ENCODE data around the gene VIL1. TPM values are rescaled to one million over a fixed set of nuclear protein-coding genes. Genes with fewer than 3 reads are reported as not detected.
A peak's percentile ranks its signal among the peaks of the same experiment; 100 is the strongest.

Gene VIL1
- total and polyA plus RNA-seq, 2 of the 4 experiments (the other 2 are of a cell fraction): not detected

DNA sequence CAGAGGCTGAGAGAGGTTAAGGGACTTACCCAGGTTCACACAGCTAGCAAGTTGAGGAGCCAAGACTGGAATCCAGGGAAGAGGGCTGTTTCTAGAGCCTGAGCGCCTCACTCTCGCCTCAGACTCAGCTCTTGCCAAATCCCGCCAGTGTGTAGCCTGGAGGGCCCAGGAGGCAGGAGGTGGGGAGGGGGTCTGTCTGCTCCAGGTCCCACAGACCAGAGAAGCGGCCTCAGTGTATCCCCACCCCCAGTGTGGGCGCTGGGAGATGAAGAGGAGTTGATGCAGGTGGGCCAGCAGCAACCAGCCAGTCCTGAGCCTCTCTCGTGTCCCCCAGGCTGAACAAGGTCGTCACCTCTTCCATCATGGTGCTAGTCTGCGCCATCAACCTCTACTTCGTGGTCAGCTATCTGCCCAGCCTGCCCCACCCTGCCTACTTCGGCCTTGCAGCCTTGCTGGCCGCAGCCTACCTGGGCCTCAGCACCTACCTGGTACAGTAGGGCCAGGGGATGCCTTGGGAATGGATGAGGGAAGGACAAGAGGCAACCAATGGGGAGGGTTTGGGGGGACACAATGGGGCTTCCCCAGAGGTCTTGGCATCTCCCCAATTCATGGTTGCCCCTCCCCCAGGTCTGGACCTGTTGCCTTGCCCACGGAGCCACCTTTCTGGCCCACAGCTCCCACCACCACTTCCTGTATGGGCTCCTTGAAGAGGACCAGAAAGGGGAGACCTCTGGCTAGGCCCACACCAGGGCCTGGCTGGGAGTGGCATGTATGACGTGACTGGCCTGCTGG is 24.4 kb upstream of the VIL1 start (continued):
- no peak for TF ChIP-seq RFX5 (IDR thresholded peaks at IDR 0.05; ENCODE audit: low read depth, low read length)

DNA sequence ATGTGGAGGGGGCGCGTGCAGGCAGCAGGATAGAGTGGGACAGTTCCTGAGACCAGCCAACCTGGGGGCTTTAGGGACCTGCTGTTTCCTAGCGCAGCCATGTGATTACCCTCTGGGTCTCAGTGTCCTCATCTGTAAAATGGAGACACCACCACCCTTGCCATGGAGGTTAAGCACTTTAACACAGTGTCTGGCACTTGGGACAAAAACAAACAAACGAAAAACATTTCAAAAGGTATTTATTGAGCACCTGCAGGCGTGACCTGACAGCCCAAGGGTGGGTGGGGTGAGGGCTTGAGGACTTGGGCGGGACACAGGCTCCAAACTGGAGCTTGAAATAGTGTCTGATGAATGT is 23.9 kb upstream of the VIL1 start:
- no peak overlapping the region for H2AFZ ChIP-seq (replicated peaks; ENCODE audit: low read length, poor library complexity)
- no TSS peak for BruUV-seq (replicated peaks)
- ChIA-PET POLR2A (ENCODE audit: unreplicated experiment) (no interaction called here), CTCF (no interaction called here)
- H2AK9ac ChIP-seq (replicated peaks; ENCODE audit: low read depth, low read length, poor library complexity): no peak overlapping the region
- DNase-seq (no peak), ATAC-seq (ENCODE audit: low read depth) (no peak)
- no peak overlapping the region; the same call in 1 of the 2 replicates for H3K4ac ChIP-seq (ENCODE audit: low read depth, low read length)
- WGBS, 2 experiments (ENCODE audit: extremely low coverage in 2 of 2, insufficient read length in 1 of 2): 90% methylated on average over 2 of the region's 6 CpGs; no CpG with 5 or more reads in 1 of the 2 experiments
- H3K9me1 ChIP-seq (ENCODE audit: insufficient read depth, low read length): 0 out of 2 replicates have a peak, but pooled peaks cover 2% of the 10 kb centered on the region
- H2BK20ac ChIP-seq (ENCODE audit: low read depth, low read length): no peak overlapping the region
- no peak overlapping the region for H3K9ac ChIP-seq (ENCODE audit: low read depth, low read length)
- H2BK120ac ChIP-seq (ENCODE audit: low read depth, low read length): no peak overlapping the region
- intact Hi-C loops (cut with micrococcal nuclease) (no loop called here), dilution Hi-C loops (cut with HindIII; ENCODE audit: low sequenced_read_pairs, unreplicated experiment) (no loop called here), in situ Hi-C loops (cut with MboI; ENCODE audit: low sequenced_read_pairs) (loop anchor here (10.0 kb wide), 1 partner anchor 120 kb away; the partner anchor contains the start of genes AAMP and PNKD)
- H3K9me3 ChIP-seq (ENCODE audit: control insufficient read depth, insufficient read depth, low read length): no peaks in the 10 kb centered on the region
- no peak overlapping the region for H3K4me3 ChIP-seq (ENCODE audit: insufficient read depth, low read depth, low read length)
- H3K27ac ChIP-seq (ENCODE audit: insufficient read depth, low read length): no peak overlapping the region
- no peak overlapping the region for H2BK5ac ChIP-seq (ENCODE audit: low read depth, low read length, poor library complexity, severe bottlenecking)
- no peak overlapping the region for H3K56ac ChIP-seq (ENCODE audit: extremely low read depth, insufficient read depth, low read length)
- H3K14ac ChIP-seq (replicated peaks; ENCODE audit: low read depth, low read length): no peak overlapping the region
- H3K18ac ChIP-seq (ENCODE audit: low read depth, low read length): no peak overlapping the region
- no peak overlapping the region for H3K23ac ChIP-seq (ENCODE audit: low read depth, low read length)
- peaks cover 6 to 13% of the 10 kb centered on the region in 2 experiments; a peak in 3 of 4 replicates for H3K79me1 ChIP-seq (ENCODE audit: low read depth in 1 of 2, low read length in 2 of 2)
- no peak overlapping the region for H3K4me2 ChIP-seq (ENCODE audit: low read depth, low read length)
- H2BK15ac ChIP-seq (ENCODE audit: low read depth, low read length): no peak overlapping the region
- peaks cover 21% of the 10 kb centered on the region for H3K4me1 ChIP-seq (ENCODE audit: control insufficient read depth, insufficient read depth, low read length)
- H4K91ac ChIP-seq (ENCODE audit: insufficient read depth, low read depth, low read length): peak overlapping the region; percentile 16; the same call in 1 of the 2 replicates
- H4K20me1 ChIP-seq (ENCODE audit: insufficient read depth, low read length): no peaks in the 10 kb centered on the region
- H4K5ac ChIP-seq (ENCODE audit: low read depth, low read length): no peak overlapping the region
- no peaks in the 10 kb centered on the region for H3K27me3 ChIP-seq (ENCODE audit: control insufficient read depth, insufficient read depth, low read length)
- H4K8ac ChIP-seq (ENCODE audit: low read depth in 2 of 2, low read length in 2 of 2): no peak overlapping the region; a peak in 1 of 4 replicates
- no peaks in the 10 kb centered on the region for H3K36me3 ChIP-seq (ENCODE audit: control insufficient read depth, insufficient read depth, low read length)
- H2AK5ac ChIP-seq (ENCODE audit: low read depth, low read length): 0 out of 2 replicates have a peak overlapping the region, but pooled peaks have one; percentile 40
- TF ChIP-seq, protein P1, sequence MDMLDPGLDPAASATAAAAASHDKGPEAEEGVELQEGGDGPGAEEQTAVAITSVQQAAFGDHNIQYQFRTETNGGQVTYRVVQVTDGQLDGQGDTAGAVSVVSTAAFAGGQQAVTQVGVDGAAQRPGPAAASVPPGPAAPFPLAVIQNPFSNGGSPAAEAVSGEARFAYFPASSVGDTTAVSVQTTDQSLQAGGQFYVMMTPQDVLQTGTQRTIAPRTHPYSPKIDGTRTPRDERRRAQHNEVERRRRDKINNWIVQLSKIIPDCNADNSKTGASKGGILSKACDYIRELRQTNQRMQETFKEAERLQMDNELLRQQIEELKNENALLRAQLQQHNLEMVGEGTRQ (IDR thresholded peaks at IDR 0.05; ENCODE audit: low read depth, low read length): no peak
- no peak for TF ChIP-seq NFE2L2 (IDR thresholded peaks at IDR 0.05; ENCODE audit: low read depth, low read length)
- TF ChIP-seq, protein P2, sequence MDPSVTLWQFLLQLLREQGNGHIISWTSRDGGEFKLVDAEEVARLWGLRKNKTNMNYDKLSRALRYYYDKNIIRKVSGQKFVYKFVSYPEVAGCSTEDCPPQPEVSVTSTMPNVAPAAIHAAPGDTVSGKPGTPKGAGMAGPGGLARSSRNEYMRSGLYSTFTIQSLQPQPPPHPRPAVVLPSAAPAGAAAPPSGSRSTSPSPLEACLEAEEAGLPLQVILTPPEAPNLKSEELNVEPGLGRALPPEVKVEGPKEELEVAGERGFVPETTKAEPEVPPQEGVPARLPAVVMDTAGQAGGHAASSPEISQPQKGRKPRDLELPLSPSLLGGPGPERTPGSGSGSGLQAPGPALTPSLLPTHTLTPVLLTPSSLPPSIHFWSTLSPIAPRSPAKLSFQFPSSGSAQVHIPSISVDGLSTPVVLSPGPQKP (IDR thresholded peaks at IDR 0.05; ENCODE audit: borderline replicate concordance, low read depth, low read length): no peak
- TF ChIP-seq FOS (IDR thresholded peaks at IDR 0.05; ENCODE audit: low read depth, low read length): no peak
- no peak for TF ChIP-seq RAD21 (IDR thresholded peaks at IDR 0.05; ENCODE audit: low read length)
- no peak for TF ChIP-seq POLR2A (IDR thresholded peaks at IDR 0.05; ENCODE audit: low read depth, low read length)
- no peak for TF ChIP-seq RFX5 (IDR thresholded peaks at IDR 0.05; ENCODE audit: low read depth, low read length)
- TF ChIP-seq, protein P3, sequence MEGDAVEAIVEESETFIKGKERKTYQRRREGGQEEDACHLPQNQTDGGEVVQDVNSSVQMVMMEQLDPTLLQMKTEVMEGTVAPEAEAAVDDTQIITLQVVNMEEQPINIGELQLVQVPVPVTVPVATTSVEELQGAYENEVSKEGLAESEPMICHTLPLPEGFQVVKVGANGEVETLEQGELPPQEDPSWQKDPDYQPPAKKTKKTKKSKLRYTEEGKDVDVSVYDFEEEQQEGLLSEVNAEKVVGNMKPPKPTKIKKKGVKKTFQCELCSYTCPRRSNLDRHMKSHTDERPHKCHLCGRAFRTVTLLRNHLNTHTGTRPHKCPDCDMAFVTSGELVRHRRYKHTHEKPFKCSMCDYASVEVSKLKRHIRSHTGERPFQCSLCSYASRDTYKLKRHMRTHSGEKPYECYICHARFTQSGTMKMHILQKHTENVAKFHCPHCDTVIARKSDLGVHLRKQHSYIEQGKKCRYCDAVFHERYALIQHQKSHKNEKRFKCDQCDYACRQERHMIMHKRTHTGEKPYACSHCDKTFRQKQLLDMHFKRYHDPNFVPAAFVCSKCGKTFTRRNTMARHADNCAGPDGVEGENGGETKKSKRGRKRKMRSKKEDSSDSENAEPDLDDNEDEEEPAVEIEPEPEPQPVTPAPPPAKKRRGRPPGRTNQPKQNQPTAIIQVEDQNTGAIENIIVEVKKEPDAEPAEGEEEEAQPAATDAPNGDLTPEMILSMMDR (conservative IDR thresholded peaks at IDR 0.05; ENCODE audit: low read depth, low read length): no peak
- no peak for TF ChIP-seq MXI1 (IDR thresholded peaks at IDR 0.05; ENCODE audit: borderline replicate concordance, low read depth, low read length)
- no peak for TF ChIP-seq SMC3 (IDR thresholded peaks at IDR 0.05; ENCODE audit: low read depth, low read length)
- TF ChIP-seq MAZ (IDR thresholded peaks at IDR 0.05; ENCODE audit: borderline replicate concordance, low read depth, low read length): no peak
- no peak for TF ChIP-seq BHLHE40 (IDR thresholded peaks at IDR 0.05; ENCODE audit: low read depth, low read length)
- no peak for TF ChIP-seq CEBPB (IDR thresholded peaks at IDR 0.05; ENCODE audit: low read depth, low read length)
